HEK293 (cell line): ENCODE results near the gene ZCCHC7.
A peak's percentile ranks its signal among the peaks of the same experiment; 100 is the strongest.

Experiments
- CTCF ChIA-PET: fragments of 350-600 bp; formaldehyde crosslinking; extraction: SDS; loops from one replicate; lab custom pipeline; 2021; ENCODE audit warnings: antibody characterized with exemption; lab: Yijun Ruan, JAX
- POLR2A ChIA-PET: fragments of 300-600 bp; formaldehyde crosslinking; extraction: SDS; loops from one replicate; lab custom pipeline; 2020; ENCODE audit warnings: antibody characterized with exemption, inconsistent platforms; lab: Yijun Ruan, JAX
- H3K27ac ChIP-seq: fragments of 200-500 bp; sonication (Bioruptor generic); 2 replicates; pipeline ENCODE4 v1.5.1; 2014; ENCODE audit warnings: low read depth, low read length, control low read depth, inconsistent platforms; ENCODE audit errors: extremely low read depth
- H3K36me3 ChIP-seq, 2 experiments: fragments of 200-500 bp in 1 of 2; sonication (Bioruptor generic) in 1 of 2; 1 replicate in 1 of 2; 2 replicates in 1 of 2; pipeline ENCODE4 v1.5.1; 2014 to 2017; ENCODE audit warnings: inconsistent platforms in 2 of 2, low read length in 2 of 2; ENCODE audit not compliant: control insufficient read depth in 2 of 2, insufficient read depth in 1 of 2
- H3K4me1 ChIP-seq: fragments of 200-500 bp; sonication (Bioruptor generic); 2 replicates; pipeline ENCODE4 v1.5.1; 2014; ENCODE audit warnings: mild to moderate bottlenecking, low read length, inconsistent platforms; ENCODE audit not compliant: control insufficient read depth, insufficient read depth
- H3K4me3 ChIP-seq: 2 replicates; pipeline ENCODE4 v1.5.1; 2011; ENCODE audit warnings: low read depth, mild to moderate bottlenecking, control low read depth, low read length, moderate library complexity
- H3K9me3 ChIP-seq: fragments of 200-500 bp; sonication (Bioruptor generic); 2 replicates; pipeline ENCODE4 v1.5.1; 2014; ENCODE audit warnings: low read depth, low read length, inconsistent platforms; ENCODE audit not compliant: control insufficient read depth, insufficient read depth
- BCL6B ChIP-seq: fragments of 450-650 bp; formaldehyde crosslinking; IDR thresholded peaks from 2 replicates; pipeline ENCODE4 v1.5.1; 2017; ENCODE audit warnings: missing biosample characterization, missing genetic modification characterization
- GLIS1 ChIP-seq: fragments of 450-650 bp; formaldehyde crosslinking; IDR thresholded peaks from 2 replicates; pipeline ENCODE4 v1.5.1; 2016; ENCODE audit warnings: missing biosample characterization, missing genetic modification characterization
- MZF1 ChIP-seq: fragments of 450-650 bp; formaldehyde crosslinking; IDR thresholded peaks from 2 replicates; pipeline ENCODE4 v1.5.1; 2017; ENCODE audit warnings: missing biosample characterization, missing genetic modification characterization, borderline replicate concordance
- SCRT1 ChIP-seq: fragments of 450-650 bp; formaldehyde crosslinking; IDR thresholded peaks from 2 replicates; pipeline ENCODE4 v1.5.1; 2016; ENCODE audit warnings: missing biosample characterization, missing genetic modification characterization, borderline replicate concordance
- SCRT2 ChIP-seq: fragments of 450-650 bp; formaldehyde crosslinking; IDR thresholded peaks from 2 replicates; pipeline ENCODE4 v1.5.1; 2016; ENCODE audit warnings: missing biosample characterization, missing genetic modification characterization
- ZBTB1 ChIP-seq: fragments of 450-650 bp; formaldehyde crosslinking; IDR thresholded peaks from 2 replicates; pipeline ENCODE4 v1.5.1; 2016; ENCODE audit warnings: missing biosample characterization, missing genetic modification characterization
- ZIC2 ChIP-seq: fragments of 450-650 bp; formaldehyde crosslinking; IDR thresholded peaks from 2 replicates; pipeline ENCODE4 v1.5.1; 2016; ENCODE audit warnings: missing biosample characterization, missing genetic modification characterization
- ZNF133 ChIP-seq: fragments of 450-650 bp; formaldehyde crosslinking; IDR thresholded peaks from 2 replicates; pipeline ENCODE4 v1.5.1; 2016; ENCODE audit warnings: missing biosample characterization, missing genetic modification characterization
- ZNF138 ChIP-seq: fragments of 450-650 bp; formaldehyde crosslinking; IDR thresholded peaks from 2 replicates; pipeline ENCODE4 v1.5.1; 2016; ENCODE audit warnings: missing biosample characterization, missing genetic modification characterization, borderline replicate concordance
- ZNF23 ChIP-seq: fragments of 450-650 bp; formaldehyde crosslinking; IDR thresholded peaks from 2 replicates; pipeline ENCODE4 v1.5.1; 2016; ENCODE audit warnings: missing biosample characterization, missing genetic modification characterization, borderline replicate concordance
- ZNF239 ChIP-seq: fragments of 450-650 bp; formaldehyde crosslinking; IDR thresholded peaks from 2 replicates; pipeline ENCODE4 v1.5.1; 2016; ENCODE audit warnings: missing biosample characterization, missing genetic modification characterization
- ZNF350 ChIP-seq: fragments of 450-650 bp; formaldehyde crosslinking; IDR thresholded peaks from 2 replicates; pipeline ENCODE4 v1.5.0; 2017; ENCODE audit warnings: missing biosample characterization, mild to moderate bottlenecking, missing genetic modification characterization
- ZNF362 ChIP-seq: fragments of 450-650 bp; formaldehyde crosslinking; IDR thresholded peaks from 2 replicates; pipeline ENCODE4 v1.5.1; 2016; ENCODE audit warnings: missing biosample characterization, missing genetic modification characterization
- ZNF394 ChIP-seq: fragments of 450-650 bp; formaldehyde crosslinking; IDR thresholded peaks from 2 replicates; pipeline ENCODE4 v1.5.1; 2016; ENCODE audit warnings: missing biosample characterization, missing genetic modification characterization, mild to moderate bottlenecking, moderate library complexity, borderline replicate concordance
- ZNF501 ChIP-seq: fragments of 450-650 bp; formaldehyde crosslinking; IDR thresholded peaks from 2 replicates; pipeline ENCODE4 v1.5.1; 2016; ENCODE audit warnings: missing biosample characterization, missing genetic modification characterization
- ZNF513 ChIP-seq: fragments of 450-650 bp; IDR thresholded peaks from 2 replicates; pipeline ENCODE4 v1.5.1; 2018; ENCODE audit warnings: missing biosample characterization, missing genetic modification characterization
- ZNF518A ChIP-seq: fragments of 450-650 bp; formaldehyde crosslinking; conservative IDR thresholded peaks from 2 replicates; pipeline ENCODE4 v1.5.1; 2016; ENCODE audit warnings: low read depth, missing biosample characterization, missing genetic modification characterization
- ZNF600 ChIP-seq: fragments of 450-650 bp; formaldehyde crosslinking; IDR thresholded peaks from 2 replicates; pipeline ENCODE4 v1.5.1; 2016; ENCODE audit warnings: missing biosample characterization, missing genetic modification characterization
- ZNF626 ChIP-seq: fragments of 450-650 bp; sonication (Bioruptor Pico); formaldehyde crosslinking; IDR thresholded peaks from 2 replicates; pipeline ENCODE4 v1.5.1; 2018; ENCODE audit warnings: missing biosample characterization, missing genetic modification characterization, inconsistent platforms
- ZNF701 ChIP-seq: fragments of 450-650 bp; formaldehyde crosslinking; IDR thresholded peaks from 2 replicates; pipeline ENCODE4 v1.5.1; 2016; ENCODE audit warnings: missing biosample characterization, missing genetic modification characterization
- ZNF791 ChIP-seq: fragments of 450-650 bp; formaldehyde crosslinking; IDR thresholded peaks from 2 replicates; pipeline ENCODE4 v1.5.1; 2016; ENCODE audit warnings: missing biosample characterization, missing genetic modification characterization
- TF ChIP-seq, protein P1 (sequence below): fragments of 450-650 bp; formaldehyde crosslinking; IDR thresholded peaks from 2 replicates; pipeline ENCODE4 v1.5.1; 2016; ENCODE audit warnings: missing biosample characterization, missing genetic modification characterization
- TF ChIP-seq, protein P2 (sequence below): fragments of 450-650 bp; formaldehyde crosslinking; IDR thresholded peaks from 2 replicates; pipeline ENCODE4 v1.5.1; 2017; ENCODE audit warnings: missing biosample characterization, mild to moderate bottlenecking, missing genetic modification characterization, moderate library complexity

ZCCHC7 gene

GRCh38 chr9:37198831-37199230, 78.5 kb downstream of the ZCCHC7 start:
- H3K36me3 ChIP-seq: no peaks in the 10 kb centered on the region
- H3K27ac ChIP-seq: no peak overlapping the region
- TF ChIP-seq, protein P1, sequence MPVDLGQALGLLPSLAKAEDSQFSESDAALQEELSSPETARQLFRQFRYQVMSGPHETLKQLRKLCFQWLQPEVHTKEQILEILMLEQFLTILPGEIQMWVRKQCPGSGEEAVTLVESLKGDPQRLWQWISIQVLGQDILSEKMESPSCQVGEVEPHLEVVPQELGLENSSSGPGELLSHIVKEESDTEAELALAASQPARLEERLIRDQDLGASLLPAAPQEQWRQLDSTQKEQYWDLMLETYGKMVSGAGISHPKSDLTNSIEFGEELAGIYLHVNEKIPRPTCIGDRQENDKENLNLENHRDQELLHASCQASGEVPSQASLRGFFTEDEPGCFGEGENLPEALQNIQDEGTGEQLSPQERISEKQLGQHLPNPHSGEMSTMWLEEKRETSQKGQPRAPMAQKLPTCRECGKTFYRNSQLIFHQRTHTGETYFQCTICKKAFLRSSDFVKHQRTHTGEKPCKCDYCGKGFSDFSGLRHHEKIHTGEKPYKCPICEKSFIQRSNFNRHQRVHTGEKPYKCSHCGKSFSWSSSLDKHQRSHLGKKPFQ (tag by site-specific recombination): no peak
- no peak for TF ChIP-seq ZNF600
- no peak for TF ChIP-seq ZNF133 (tag by site-specific recombination)
- TF ChIP-seq ZNF239 (tag by site-specific recombination): no peak
- TF ChIP-seq BCL6B (tag by site-specific recombination): no peak
- no peak for TF ChIP-seq ZNF791 (tag by site-specific recombination)
- no peak for TF ChIP-seq ZNF513 (tag by site-specific recombination)
- no peak for TF ChIP-seq ZNF23 (tag by site-specific recombination)
- TF ChIP-seq ZNF626 (tag by site-specific recombination): no peak
- no peak for TF ChIP-seq ZNF701 (tag by site-specific recombination)
- TF ChIP-seq SCRT2 (tag by site-specific recombination): no peak
- no peak for TF ChIP-seq ZBTB1 (tag by site-specific recombination)
- TF ChIP-seq ZNF138 (tag by site-specific recombination): no peak
- no peak for TF ChIP-seq ZNF350
- no peak overlapping the region for H3K4me3 ChIP-seq
- POLR2A ChIA-PET: no interaction called here
- CTCF ChIA-PET: interaction anchor here (0.7 kb wide), 1 partner anchor 1017 kb away, joined by 3 read pairs; no protein-coding TSS in a partner anchor
- H3K9me3 ChIP-seq: no peaks in the 10 kb centered on the region
- H3K4me1 ChIP-seq: peaks cover 10% of the 10 kb centered on the region; the same call in 1 of the 2 replicates

GRCh38 chr9:37200433-37201005, 80.1 kb downstream of the ZCCHC7 start:
- H3K9me3 ChIP-seq: no peaks in the 10 kb centered on the region
- H3K36me3 ChIP-seq: no peaks in the 10 kb centered on the region
- peaks cover 10% of the 10 kb centered on the region; the same call in 1 of the 2 replicates for H3K4me1 ChIP-seq
- POLR2A ChIA-PET: no interaction called here
- CTCF ChIA-PET: interaction anchor here (0.9 to 2.1 kb wide), 2 partner anchors 10 to 14 kb away, joined by 4 to 9 read pairs; no protein-coding TSS in a partner anchor
- no peak overlapping the region for H3K4me3 ChIP-seq
- H3K27ac ChIP-seq: no peak overlapping the region
- TF ChIP-seq, protein P2, sequence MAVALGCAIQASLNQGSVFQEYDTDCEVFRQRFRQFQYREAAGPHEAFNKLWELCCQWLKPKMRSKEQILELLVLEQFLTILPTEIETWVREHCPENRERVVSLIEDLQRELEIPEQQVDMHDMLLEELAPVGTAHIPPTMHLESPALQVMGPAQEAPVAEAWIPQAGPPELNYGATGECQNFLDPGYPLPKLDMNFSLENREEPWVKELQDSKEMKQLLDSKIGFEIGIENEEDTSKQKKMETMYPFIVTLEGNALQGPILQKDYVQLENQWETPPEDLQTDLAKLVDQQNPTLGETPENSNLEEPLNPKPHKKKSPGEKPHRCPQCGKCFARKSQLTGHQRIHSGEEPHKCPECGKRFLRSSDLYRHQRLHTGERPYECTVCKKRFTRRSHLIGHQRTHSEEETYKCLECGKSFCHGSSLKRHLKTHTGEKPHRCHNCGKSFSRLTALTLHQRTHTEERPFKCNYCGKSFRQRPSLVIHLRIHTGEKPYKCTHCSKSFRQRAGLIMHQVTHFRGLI (tag by site-specific recombination): no peak
- TF ChIP-seq ZNF362 (tag by site-specific recombination) (no peak), ZIC2 (no peak), GLIS1 (tag by site-specific recombination) (no peak), ZNF501 (tag by site-specific recombination) (no peak), MZF1 (tag by site-specific recombination) (no peak), ZNF394 (tag by site-specific recombination) (peak; percentile 27; the same call in 1 of the 2 replicates), SCRT1 (tag by site-specific recombination) (0 out of 2 replicates have a peak, but pooled peaks have one; percentile 22), ZNF518A (tag by site-specific recombination) (no peak)
